A673 (cell line): ENCODE data around the gene VEGFB.

Experiments used
- CTCF ChIP-seq: fragments of 300-800, 200-600 bp; sonication (generic); conservative IDR thresholded peaks from 2 replicates; pipeline ENCODE4 v1.5.1; 2017; ENCODE audit warnings: low read depth, mild to moderate bottlenecking, antibody characterized with exemption, low read length, moderate library complexity, mixed read lengths
- EZH2 ChIP-seq: fragments of 200-600 bp; sonication (generic); IDR thresholded peaks from 2 replicates; pipeline ENCODE4 v1.6.1; 2017; ENCODE audit warnings: borderline replicate concordance, low read depth, mild to moderate bottlenecking, mixed read lengths, antibody characterized with exemption, low read length; ENCODE audit not compliant: poor library complexity, severe bottlenecking

- TF ChIP-seq CTCF (no peak), EZH2 (no peak)
Measured at GRCh38 chr11:64207256-64208085, 26.9 kb upstream of the VEGFB start.
